M059J (cell line): ENCODE data around the gene DISC1. TPM values are rescaled to one million over a fixed set of nuclear protein-coding genes. Genes with fewer than 3 reads are reported as not detected.
"Not testable (repeated sequence)": the region's sequence is repeated elsewhere in the genome, so short reads cannot be mapped to it uniquely, and the experiment has no call there.

ENCODE experiments used
- DNase-seq: peaks from one replicate; pipeline ENCODE4 v3.0.0-alpha.2; 2012; ENCODE audit warnings: low read depth
- total RNA-seq: library from RNA; depleted of rRNA; stranded (reverse); fragments of >200 nt; shearing (Covaris generic); gene quantifications from 2 replicates; pipeline ENCODE4 v1.2.3, GENCODE V29; 2014

The DISC1 gene
- total RNA-seq, 1 experiment from 2014 or later, result 5.8 TPM

DNA sequence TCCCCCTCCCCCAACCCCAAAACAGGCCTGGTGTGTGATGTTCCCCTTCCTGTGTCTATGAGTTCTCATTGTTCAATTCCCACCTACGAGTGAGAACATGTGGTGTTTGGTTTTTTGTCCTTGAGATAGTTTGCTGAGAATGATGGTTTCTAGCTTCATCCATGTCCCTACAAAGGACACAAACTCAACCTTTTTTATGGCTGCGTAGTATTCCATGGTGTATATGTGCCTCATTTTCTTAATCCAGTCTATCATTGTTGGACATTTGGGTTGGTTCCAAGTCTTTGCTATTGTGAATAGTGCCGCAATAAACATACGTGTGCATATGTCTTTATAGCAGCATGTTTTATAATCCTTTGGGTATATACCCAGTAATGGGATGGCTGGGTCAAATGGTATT, 102.4 kb downstream of the DISC1 start:
- not testable (repeated sequence) for DNase-seq

GRCh38 chr1:231729544-231729943, 103.0 kb downstream of the DISC1 start:
- DNase-seq, result no peak

DNA sequence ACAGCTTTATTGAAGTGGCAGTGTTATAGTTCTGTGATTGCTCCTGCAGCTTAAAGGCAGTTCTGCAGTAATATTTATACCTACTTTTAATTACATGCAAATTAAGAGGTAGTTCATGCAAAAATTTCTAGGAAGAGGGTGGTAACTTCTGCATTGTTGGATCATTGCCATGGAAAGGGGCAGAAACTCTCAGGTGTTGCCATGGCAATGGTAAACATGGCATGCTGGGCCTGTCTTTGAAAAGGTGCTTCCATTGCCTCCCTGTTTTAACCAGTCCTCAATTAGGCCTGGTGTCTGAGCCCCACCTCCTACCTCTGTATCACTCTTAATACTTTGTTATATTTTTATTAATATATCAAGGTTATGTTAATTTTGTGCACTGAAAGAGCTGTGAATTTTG, 104.7 kb downstream of the DISC1 start:
- peak; percentile 10 for DNase-seq

- no peak for DNase-seq
These were observed 106.5 kb downstream of the DISC1 start for GRCh38 chr1:231733063-231733462.

GRCh38 chr1:231733672-231734071, 107.1 kb downstream of the DISC1 start:
- DNase-seq, result no peak

- no peak for DNase-seq
These were observed 107.8 kb downstream of the DISC1 start for GRCh38 chr1:231734417-231734816.

GRCh38 chr1:231735411-231735810, 108.8 kb downstream of the DISC1 start:
- no peak for DNase-seq

DNA sequence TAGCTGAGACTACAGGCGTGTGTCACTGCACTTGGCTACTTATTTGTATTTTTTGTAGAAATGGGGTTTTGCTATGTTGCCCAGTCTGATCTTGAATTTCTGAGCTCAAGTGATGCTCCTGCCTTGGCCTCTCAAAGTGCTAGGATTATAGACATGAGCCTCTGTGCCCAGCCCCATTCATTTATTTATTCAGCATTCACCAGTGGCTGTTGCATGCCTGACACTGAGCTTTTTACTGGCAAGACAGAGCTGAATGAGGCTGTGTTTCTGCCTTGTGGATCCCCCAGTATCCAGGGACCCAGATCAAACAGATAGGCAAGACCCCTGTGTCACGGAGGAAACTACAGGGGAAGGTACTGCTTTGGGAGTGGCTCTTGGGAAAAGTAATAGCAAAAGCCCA, 109.4 kb downstream of the DISC1 start:
- DNase-seq, result no peak

- no peak for DNase-seq
These were observed 109.9 kb downstream of the DISC1 start for GRCh38 chr1:231736464-231736863.

GRCh38 chr1:231738554-231738953, 112.0 kb downstream of the DISC1 start:
- DNase-seq, result no peak

DNA sequence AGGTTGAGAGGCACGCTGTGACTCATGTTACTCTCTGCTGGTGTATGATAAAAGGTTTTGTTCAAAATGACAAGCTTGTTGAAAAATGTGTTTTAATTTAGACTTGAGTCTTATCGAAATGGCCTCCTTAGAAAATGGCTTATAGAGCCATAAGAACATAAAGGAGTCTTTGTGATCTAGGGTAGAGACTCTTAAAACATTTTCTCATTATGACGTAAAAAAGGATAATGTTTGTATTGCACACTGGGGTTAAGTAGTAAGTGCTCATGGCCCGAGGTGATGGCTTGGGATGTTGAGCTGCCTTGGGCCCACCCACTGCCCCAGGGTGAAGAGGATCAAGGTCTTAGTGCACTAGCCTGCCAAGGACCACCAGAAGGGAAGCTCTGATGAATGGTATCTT, 117.4 kb downstream of the DISC1 start:
- DNase-seq, result no peak

DNA sequence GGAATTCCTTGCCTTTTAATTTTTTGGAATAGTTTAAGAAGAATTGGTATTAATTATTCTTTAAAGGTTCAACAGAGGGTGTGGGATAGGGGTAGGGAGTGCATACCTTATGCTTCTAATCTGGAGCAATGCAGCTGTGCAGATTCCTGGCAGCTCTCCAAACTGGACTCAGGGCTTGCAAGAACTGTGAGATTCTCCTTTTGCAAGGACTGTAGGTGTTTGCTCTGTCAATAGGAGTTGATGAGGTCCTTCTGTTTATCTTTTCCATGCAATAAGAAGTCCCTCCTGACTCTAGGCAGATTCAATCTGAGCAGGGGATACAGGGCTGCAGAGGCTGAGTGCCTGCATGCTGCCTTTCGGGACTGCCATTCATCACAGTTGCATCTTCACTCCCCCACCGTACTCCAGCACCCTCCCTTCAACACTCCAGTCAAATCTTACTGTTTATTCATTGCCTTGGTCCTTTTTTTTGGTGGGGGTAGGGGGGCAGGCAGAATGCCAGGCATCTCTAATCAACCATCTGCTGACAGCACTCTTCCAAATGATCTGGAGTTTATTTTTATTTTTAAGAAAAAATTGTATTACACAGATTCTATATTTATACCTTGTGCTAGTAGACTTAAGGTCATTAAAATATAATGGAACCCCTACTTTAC, 122.3 kb downstream of the DISC1 start:
- DNase-seq, result no peak

DNA sequence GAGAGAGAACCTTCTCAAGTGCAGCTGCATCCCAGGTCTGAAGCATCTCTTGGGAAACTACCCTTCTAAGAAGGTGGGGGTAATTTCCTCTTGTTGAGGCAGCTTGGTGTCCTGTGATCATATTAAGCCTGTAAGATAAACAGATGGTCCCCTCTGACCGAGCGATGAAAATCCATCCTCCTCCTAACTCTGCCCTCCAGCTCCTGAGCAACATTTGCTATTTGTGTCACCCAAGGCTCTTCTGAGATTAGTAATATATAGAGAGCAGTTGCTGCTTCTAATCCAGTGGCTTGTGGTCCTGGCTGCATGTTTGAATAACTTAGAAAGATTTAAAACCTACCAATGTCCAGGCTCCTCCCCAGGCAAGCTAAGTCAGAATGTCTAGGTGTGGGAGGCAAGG, 123.7 kb downstream of the DISC1 start:
- DNase-seq, result no peak

DNA sequence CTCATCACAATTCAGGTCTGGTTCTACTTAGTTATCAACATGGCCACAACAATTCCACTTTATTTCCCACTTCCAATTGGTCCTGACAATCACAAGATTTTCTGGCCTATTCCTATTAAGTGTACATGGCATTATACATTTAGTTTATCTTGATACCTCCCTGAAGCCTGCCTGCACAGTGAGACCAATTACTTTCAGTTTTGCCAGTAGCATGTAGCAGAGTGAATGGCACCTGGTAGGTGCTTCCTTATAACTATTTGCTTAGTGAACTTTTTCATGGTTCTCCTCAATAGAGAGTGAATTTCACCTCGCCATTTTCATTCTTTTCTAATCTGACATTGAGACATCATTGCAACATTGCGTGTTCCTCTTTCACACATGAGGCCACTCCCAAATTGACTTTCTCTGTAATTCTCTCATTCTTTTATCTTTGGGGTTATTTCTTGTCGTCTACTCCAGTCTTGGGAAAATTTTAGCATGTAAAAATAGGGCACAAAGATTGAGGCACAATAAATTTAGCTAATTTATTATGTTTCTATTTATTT, 124.3 kb downstream of the DISC1 start:
- DNase-seq, result no peak

DNA sequence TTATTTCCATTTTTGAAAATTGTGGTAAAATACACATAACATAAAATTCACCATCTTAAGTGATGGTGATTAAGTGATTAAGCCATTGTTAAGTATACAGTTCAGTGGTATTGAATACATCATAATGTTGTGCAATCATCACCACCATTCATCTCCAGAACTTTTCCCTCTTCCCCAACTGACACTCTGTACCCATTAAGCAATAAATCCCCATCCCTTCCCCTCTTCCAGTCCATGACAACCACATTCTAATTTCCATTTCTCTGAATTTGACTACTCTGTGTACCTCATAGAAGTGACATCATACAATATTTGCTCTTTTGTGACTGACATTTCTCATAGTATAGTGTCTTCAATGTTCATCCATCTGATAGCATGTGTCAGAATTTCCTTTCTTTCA, 124.8 kb downstream of the DISC1 start:
- DNase-seq, result no peak

DNA sequence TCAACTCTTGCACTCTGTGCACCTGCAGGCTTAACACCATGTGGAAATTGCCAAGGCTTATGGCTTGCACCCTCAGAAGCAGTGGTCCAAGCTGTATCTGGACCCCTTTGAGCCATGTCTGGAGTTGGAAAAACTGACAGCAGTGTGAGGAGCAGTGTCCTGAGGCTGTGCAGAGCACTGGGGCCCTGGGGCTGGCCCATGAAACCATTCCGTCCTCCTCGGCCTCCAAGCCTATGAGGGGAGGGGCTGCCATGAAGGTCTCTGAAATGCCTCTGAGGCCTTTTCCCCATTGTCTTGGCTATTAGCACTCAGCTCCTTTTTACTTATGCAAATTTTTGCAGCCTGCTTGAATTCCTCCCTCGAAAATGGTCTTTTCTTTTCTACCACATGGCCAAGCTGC, 126.7 kb downstream of the DISC1 start:
- DNase-seq, result no peak

GRCh38 chr1:231757101-231757404, 130.5 kb downstream of the DISC1 start:
- no peak for DNase-seq

DNA sequence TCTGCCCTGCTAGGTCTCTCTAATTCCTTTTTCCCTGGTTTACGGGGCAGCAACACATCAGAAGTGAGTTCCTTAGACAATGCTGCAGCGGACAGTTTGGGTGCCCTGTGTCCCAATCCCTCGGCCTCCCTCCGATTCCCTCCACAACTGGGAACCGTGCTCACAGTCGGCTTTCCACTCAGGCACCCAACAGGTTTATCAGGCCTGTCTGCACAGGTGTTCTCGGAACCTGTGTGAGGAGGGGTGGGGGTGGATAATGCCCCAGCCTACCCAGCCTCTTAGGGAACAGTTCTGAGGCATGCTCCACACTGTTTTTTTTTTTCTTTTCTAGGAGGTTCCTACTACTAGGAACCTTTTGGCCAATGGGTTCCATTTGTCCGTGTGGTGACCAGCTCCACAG, 131.2 kb downstream of the DISC1 start:
- DNase-seq, result no peak

DNA sequence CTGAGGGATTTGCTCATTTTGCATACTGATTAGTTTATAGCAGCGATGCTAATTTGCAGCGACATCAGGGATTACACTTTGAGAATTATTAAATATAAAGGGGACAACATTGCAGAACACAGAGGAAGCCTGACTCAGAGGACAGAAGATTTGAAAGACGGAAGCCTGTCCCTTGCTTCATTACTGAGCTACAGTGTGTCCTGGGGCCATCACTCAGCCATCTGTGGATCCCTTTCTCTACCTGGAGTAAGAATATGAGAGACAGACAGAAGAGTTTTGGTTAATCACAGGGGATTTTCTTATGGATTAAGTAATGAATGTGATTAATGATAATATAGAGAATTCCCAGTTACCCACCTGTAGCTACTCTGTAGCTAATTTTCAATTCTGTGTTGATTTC, 134.7 kb downstream of the DISC1 start:
- DNase-seq, result no peak

DNA sequence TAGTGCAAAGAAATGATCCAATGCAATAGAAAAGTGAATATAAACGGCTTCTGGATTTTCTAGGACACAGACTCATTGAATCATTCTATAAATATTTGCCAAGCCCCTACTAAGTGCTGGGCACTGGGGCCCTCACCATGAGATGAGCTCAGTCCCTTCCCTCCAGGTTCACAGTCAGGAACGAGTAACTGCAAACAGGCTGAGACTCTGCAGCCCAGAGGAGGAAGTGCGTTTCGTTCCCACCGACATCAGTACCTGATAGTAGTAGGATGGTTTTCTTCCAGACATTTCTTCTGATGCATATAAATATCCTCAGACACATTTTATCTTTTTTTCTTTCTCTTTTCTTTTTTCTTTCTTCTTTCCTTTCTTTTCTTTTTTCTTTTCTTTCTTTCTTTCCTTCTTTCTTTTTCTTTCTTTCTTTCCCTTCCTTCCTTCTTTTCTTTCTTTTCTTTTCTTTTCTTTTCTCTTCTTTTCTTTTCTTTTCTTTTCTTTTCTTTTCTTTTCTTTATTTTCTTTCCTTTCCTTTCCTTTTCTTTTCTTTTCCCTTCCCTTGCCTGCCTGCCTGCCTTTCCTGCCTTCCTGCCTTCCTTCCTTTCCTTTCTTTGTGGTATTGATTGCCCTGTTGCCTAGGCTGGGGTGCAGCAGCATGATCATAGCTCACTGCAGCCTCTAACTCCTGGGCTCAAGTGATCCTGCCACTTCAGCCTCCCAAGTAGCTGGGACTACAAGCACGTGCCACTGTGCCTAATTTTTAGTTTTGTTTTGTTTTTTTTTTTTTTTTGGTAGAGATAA, 135.4 kb downstream of the DISC1 start:
- no peak for DNase-seq

- DNase-seq, result no peak
These were observed 136.9 kb downstream of the DISC1 start for GRCh38 chr1:231763456-231763855.

- DNase-seq, result not testable (repeated sequence)
These were observed 139.2 kb downstream of the DISC1 start for GRCh38 chr1:231765825-231766224.

DNA sequence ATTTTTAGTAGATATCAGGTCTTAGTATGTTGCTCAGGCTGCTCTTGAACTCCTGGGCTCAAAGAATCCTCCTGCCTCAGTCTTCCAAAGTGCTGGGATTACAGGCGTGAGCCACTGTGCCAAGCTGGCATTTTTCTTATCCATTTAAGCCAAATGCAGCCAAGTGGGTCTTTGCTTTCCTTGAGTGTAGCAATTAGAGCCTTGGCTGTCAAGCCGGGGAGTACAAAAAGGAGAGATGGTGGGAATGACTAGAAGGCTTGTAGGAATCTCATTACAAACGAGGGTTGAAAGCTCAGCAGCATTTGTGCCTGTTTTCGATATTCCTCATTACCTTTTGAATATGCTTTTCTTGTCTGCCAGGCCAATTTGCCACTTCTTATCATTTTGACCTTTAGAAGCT, 140.9 kb downstream of the DISC1 start:
- DNase-seq, result no peak
